GM18505 (cell line): Measurements from ENCODE around the gene BGN.

Source experiments
- ATAC-seq: cut with Tn5 transposase; IDR thresholded peaks from one replicate; pipeline ENCODE4 v1.9.1; 2021; ENCODE audit not compliant: unreplicated experiment
- POLR2A ChIP-seq: IDR thresholded peaks from 4 replicates; pipeline ENCODE4 v1.6.1; 2011; ENCODE audit warnings: borderline replicate concordance; ENCODE audit not compliant: insufficient read depth, insufficient read length; ENCODE audit errors: extremely low read depth

The BGN gene

GRCh38 chrX:153500676-153501280, 6.0 kb downstream of the BGN start:
- TF ChIP-seq POLR2A = no peak
- ATAC-seq = no peak

- ATAC-seq = no peak
- no peak for TF ChIP-seq POLR2A
Observed at GRCh38 chrX:153501530-153501929, 6.8 kb downstream of the BGN start.

DNA sequence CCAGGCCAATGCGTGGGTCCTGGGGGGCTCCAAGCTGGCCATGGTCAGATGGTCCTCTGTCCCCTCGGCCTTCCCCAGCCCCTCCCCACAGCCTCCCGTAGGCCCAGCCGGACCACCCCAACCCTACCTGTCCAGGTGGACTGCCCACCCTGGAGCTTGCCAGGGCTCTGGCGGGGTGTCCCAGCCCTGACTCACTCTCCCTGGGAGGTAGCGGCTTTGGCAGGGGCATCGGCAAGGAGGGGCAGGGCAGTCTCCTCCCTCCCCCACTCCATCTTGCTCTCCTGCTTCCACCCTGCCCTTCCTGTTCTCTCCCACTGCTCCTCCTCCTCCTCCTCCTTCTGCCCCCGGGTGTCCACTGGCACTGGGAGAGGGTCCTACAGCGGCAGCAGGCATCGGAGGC, 7.4 kb downstream of the BGN start:
- no peak for ATAC-seq
- TF ChIP-seq POLR2A = no peak

- TF ChIP-seq POLR2A = no peak
- no peak for ATAC-seq
Observed at GRCh38 chrX:153502796-153503195, 8.0 kb downstream of the BGN start.

GRCh38 chrX:153504445-153505016, 9.8 kb downstream of the BGN start:
- no peak for TF ChIP-seq POLR2A
- no peak for ATAC-seq

- no peak for TF ChIP-seq POLR2A
- ATAC-seq = no peak
Observed at GRCh38 chrX:153505361-153505760, 10.6 kb downstream of the BGN start.

GRCh38 chrX:153507484-153508178, 12.9 kb downstream of the BGN start:
- TF ChIP-seq POLR2A = no peak
- ATAC-seq = peak; percentile 92

- no peak for ATAC-seq
- no peak for TF ChIP-seq POLR2A
Observed at GRCh38 chrX:153509592-153509991, 14.8 kb downstream of the BGN start.

- no peak for ATAC-seq
- TF ChIP-seq POLR2A = no peak
Observed at GRCh38 chrX:153510383-153510782, 15.6 kb downstream of the BGN start.

DNA sequence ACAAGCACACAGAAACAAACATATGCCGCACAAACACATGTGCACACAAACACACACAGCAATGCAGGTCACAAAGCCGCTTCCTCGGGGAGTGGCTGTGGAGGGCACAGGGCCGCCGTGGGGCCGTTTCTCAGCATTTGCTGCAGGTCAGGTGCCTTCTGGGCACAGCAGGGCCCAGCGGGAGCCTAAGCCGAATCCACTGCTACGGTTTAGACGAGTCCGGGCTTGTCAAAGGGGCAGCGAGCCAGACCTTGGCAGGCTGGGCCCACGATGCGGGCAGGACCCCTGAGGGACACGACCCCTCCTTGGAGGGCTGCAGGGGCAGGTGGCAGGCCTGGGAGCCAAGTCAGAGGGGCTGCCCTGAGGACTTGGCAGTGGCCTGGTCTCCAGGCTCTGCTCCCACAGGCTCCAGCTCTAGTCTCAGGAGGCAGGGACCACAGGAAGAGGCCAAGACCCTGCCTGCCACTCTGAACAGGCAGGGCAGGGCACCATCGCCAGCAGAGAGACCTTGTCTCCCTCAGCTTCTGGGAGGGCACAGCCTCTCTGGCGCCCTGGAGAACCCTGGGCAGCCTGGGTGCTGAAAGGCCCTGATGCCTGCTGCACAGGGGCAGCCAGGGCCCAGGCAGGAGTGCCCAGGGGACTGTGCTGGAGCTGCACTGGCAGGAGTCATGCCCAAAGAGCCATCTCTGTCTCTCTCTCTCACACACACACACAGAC, 17.2 kb downstream of the BGN start:
- TF ChIP-seq POLR2A = no peak

GRCh38 chrX:153512501-153512893, 17.7 kb downstream of the BGN start:
- TF ChIP-seq POLR2A = no peak
- no peak for ATAC-seq

More for the DNA sequence above, 17.2 kb downstream of the BGN start:
- ATAC-seq = no peak

DNA sequence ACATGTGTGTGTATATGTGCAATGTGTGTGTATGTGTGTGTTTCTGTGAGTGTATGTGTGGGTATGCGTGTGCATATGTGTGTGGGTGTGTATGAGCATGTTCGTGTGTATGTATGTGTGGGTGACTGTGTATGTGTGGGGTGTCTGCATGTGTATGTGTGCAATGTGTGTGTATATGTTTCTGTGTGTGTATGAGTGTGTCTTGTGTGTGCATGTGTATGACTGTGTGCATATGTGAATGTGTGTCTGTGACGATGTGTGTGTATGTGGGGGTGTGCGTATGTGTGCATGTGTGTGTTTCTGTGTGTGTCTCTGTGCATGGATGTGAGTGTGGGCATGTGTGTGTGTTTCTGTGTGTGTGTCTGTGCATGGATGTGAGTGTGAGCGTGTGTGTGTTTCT, 18.5 kb downstream of the BGN start:
- ATAC-seq = no peak
- TF ChIP-seq POLR2A = no peak

DNA sequence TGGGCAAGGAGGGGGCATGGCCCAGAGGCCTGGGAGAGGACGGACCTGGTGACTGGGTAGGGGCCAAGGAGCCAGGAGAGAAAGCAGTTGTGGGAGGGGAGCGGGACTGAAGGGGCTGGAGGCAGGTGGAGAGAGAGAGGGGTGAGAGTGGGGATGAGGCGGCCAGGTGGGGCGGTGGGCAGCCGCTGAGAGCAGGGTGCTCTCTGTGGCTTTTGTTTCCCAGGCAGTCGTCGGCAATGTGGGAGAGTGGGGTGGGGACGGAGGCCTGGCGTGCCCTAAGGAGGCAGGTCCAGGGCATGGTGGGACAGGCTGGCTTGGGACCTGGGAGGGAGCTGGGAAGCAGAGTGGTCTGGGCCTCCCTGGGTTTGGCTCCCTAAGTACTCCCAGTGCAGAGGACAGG, 19.5 kb downstream of the BGN start:
- no peak for TF ChIP-seq POLR2A
- no peak for ATAC-seq
